Loucy (cell line): ENCODE data around the gene LRCH3.

ENCODE experiments used
- H2AFZ ChIP-seq: fragments of 200-600 bp; sonication (generic); 2 replicates; pipeline ENCODE4 v1.6.0; 2016; ENCODE audit warnings: antibody characterized with exemption, mild to moderate bottlenecking, low read length, moderate library complexity
- H3F3A ChIP-seq: fragments of 200-600 bp; 2 replicates; pipeline ENCODE4 v1.6.0; 2016; ENCODE audit warnings: antibody characterized with exemption, low read depth, mild to moderate bottlenecking
- H3K27me3 ChIP-seq: fragments of 200-600 bp; sonication (generic); 2 replicates; pipeline ENCODE4 v1.6.1; 2014; ENCODE audit warnings: low read length, mild to moderate bottlenecking; ENCODE audit not compliant: insufficient read depth, poor library complexity, severe bottlenecking
- H3K36me3 ChIP-seq: fragments of 200-600 bp; sonication (generic); 2 replicates; pipeline ENCODE4 v1.6.1; 2016; ENCODE audit warnings: low read length; ENCODE audit not compliant: insufficient read depth
- H3K4me1 ChIP-seq: fragments of 200-600 bp; sonication (generic); 2 replicates; pipeline ENCODE4 v1.5.1; 2014; ENCODE audit warnings: low read length, mild to moderate bottlenecking; ENCODE audit not compliant: insufficient read depth, poor library complexity, severe bottlenecking
- H3K4me2 ChIP-seq: fragments of 200-600 bp; sonication (generic); 2 replicates; pipeline ENCODE4 v1.6.0; 2014; ENCODE audit warnings: antibody characterized with exemption, low read length, low read depth, mild to moderate bottlenecking; ENCODE audit not compliant: poor library complexity, severe bottlenecking
- H3K4me3 ChIP-seq: fragments of 200-600 bp; sonication (generic); 2 replicates; pipeline ENCODE4 v1.5.1; 2014; ENCODE audit warnings: low read length, mild to moderate bottlenecking, mixed read lengths; ENCODE audit not compliant: poor library complexity, severe bottlenecking
- H3K79me2 ChIP-seq: fragments of 200-600 bp; sonication (generic); 2 replicates; pipeline ENCODE4 v1.6.1; 2014; ENCODE audit warnings: low read length; ENCODE audit not compliant: insufficient read depth
- H3K9ac ChIP-seq: fragments of 200-600 bp; sonication (generic); 2 replicates; pipeline ENCODE4 v1.6.0; 2014; ENCODE audit warnings: mild to moderate bottlenecking, low read depth, low read length, moderate library complexity; ENCODE audit not compliant: poor library complexity, severe bottlenecking
- H3K9me2 ChIP-seq: fragments of 200-600 bp; sonication (generic); replicated peaks from 2 replicates; pipeline ENCODE4 v1.6.1; 2016; ENCODE audit warnings: low read depth, low read length, mixed read lengths
- H3K9me3 ChIP-seq: fragments of 200-600 bp; sonication (generic); 2 replicates; pipeline ENCODE4 v1.6.1; 2014; ENCODE audit warnings: mild to moderate bottlenecking, antibody characterized with exemption, low read length, low read depth; ENCODE audit not compliant: insufficient read depth
- H4K20me1 ChIP-seq: fragments of 200-600 bp; sonication (generic); 2 replicates; pipeline ENCODE4 v1.6.0; 2014; ENCODE audit warnings: antibody characterized with exemption, low read length, mild to moderate bottlenecking; ENCODE audit not compliant: insufficient read depth, poor library complexity, severe bottlenecking
- CTCF ChIP-seq: fragments of 200-600 bp; sonication (generic); conservative IDR thresholded peaks from 2 replicates; pipeline ENCODE4 v1.5.1; 2014; ENCODE audit warnings: mild to moderate bottlenecking, antibody characterized with exemption, low read length
- EZH2phosphoT487 ChIP-seq: fragments of 200-600 bp; IDR thresholded peaks from 2 replicates; pipeline ENCODE4 v1.6.1; 2018; ENCODE audit warnings: antibody characterized with exemption, mild to moderate bottlenecking, moderate library complexity, borderline replicate concordance

Gene LRCH3

GRCh38 chr3:197881270-197881969 lies 90.4 kb downstream of the LRCH3 start:
- Histone ChIP-seq H3K79me2 (no peaks in the 10 kb centered on the region), H3K27me3 (no peaks in the 10 kb centered on the region), H3F3A (no peaks in the 10 kb centered on the region; the same call in 1 of the 2 replicates), H3K9ac (no peak overlapping the region), H3K4me1 (peaks cover 6% of the 10 kb centered on the region), H4K20me1 (no peaks in the 10 kb centered on the region), H3K9me3 (no peaks in the 10 kb centered on the region), H3K9me2 (no peaks in the 10 kb centered on the region), H3K36me3 (peaks cover 5% of the 10 kb centered on the region; the same call in 1 of the 2 replicates), H3K4me3 (no peak overlapping the region), H3K4me2 (no peak overlapping the region), H2AFZ (no peak overlapping the region)
- no peak for TF ChIP-seq CTCF
- TF ChIP-seq EZH2phosphoT487, result no peak

DNA sequence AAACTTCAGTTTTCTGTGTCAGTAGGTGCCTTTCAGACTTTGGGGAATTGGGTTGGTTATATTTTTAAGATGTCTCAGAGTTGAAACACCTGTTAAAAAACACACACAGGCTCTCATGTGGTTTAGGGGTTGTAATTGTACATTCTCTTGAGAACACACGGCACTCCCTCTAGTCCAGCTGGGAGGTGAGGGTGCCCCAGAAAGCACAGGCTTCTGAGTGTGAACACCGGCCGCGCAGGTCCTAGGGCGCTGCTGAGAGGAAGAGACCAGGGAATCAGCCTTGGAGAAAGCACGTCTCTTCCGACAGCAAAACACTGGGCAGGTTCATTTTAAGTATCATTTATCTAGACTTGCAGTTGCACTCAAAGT lies 90.9 kb downstream of the LRCH3 start:
- Histone ChIP-seq H3K9me3 (no peaks in the 10 kb centered on the region), H3K27me3 (no peaks in the 10 kb centered on the region), H3K79me2 (no peaks in the 10 kb centered on the region), H3K4me2 (no peak overlapping the region), H4K20me1 (no peaks in the 10 kb centered on the region), H3K4me3 (no peak overlapping the region), H3F3A (no peaks in the 10 kb centered on the region; the same call in 1 of the 2 replicates), H3K4me1 (peaks cover 6% of the 10 kb centered on the region), H3K9me2 (no peaks in the 10 kb centered on the region), H2AFZ (no peak overlapping the region), H3K36me3 (peaks cover 5% of the 10 kb centered on the region; the same call in 1 of the 2 replicates), H3K9ac (no peak overlapping the region)
- TF ChIP-seq CTCF (no peak), EZH2phosphoT487 (no peak)

DNA sequence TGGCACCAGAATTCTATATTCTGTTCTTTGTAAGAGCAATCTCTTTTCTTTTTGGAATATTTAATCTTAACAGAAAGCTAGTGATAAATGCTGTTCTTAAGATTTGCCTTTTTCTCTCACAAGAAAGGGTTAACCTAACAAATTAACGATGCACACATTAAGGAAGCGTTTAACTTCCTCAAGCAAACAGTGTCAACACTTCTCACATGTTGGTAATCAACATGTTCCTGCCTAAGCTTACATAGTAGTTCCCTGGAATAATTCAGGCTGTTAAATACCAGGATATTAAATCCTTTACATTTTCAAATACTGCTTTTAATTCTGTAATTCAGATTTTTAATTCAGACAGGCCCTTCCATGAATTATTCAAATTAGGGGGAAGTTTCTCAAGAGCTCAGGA lies 91.5 kb downstream of the LRCH3 start:
- H3K27me3 ChIP-seq, result no peaks in the 10 kb centered on the region

More for the DNA sequence above, 91.5 kb downstream of the LRCH3 start:
- Histone ChIP-seq H3K36me3 (peaks cover 5% of the 10 kb centered on the region; the same call in 1 of the 2 replicates), H4K20me1 (no peaks in the 10 kb centered on the region), H3K4me1 (peaks cover 6% of the 10 kb centered on the region), H3K4me2 (no peak overlapping the region), H3F3A (no peaks in the 10 kb centered on the region; the same call in 1 of the 2 replicates), H3K79me2 (no peaks in the 10 kb centered on the region), H3K9ac (no peak overlapping the region), H3K9me2 (no peaks in the 10 kb centered on the region), H3K4me3 (no peak overlapping the region), H2AFZ (no peak overlapping the region), H3K9me3 (no peaks in the 10 kb centered on the region)
- no peak for TF ChIP-seq CTCF
- no peak for TF ChIP-seq EZH2phosphoT487
